Urinary bladder (tissue), 4 donors: ENCODE results near the gene CD47. TPM values are rescaled to one million over a fixed set of nuclear protein-coding genes. Genes with fewer than 3 reads are reported as not detected.

ENCODE experiments used
- DNase-seq: peaks from one replicate; pipeline ENCODE4 v3.0.0-alpha.2; 2015; ENCODE audit errors: extremely low spot score
- H3K27ac ChIP-seq: one replicate; pipeline ENCODE4 v1.5.1; 2013; ENCODE audit warnings: low read depth, mild to moderate bottlenecking, moderate library complexity
- H3K36me3 ChIP-seq: one replicate; pipeline ENCODE4 v1.6.1; 2013; ENCODE audit warnings: mild to moderate bottlenecking, moderate library complexity; ENCODE audit not compliant: insufficient read depth
- H3K4me1 ChIP-seq: one replicate; pipeline ENCODE4 v1.6.1; 2013; ENCODE audit warnings: mild to moderate bottlenecking, moderate library complexity; ENCODE audit not compliant: insufficient read depth
- H3K4me3 ChIP-seq: one replicate; pipeline ENCODE4 v1.5.1; 2013; ENCODE audit warnings: low read depth, low read length
- WGBS: extraction: QIAGEN DNeasy Blood & Tissue Kit; methylation state at CpG from one replicate; pipeline ENCODE4 v1.1.7; 2013; 5-methylcytosine and 5-hydroxymethylcytosine counted together
- polyA plus RNA-seq: library from polyadenylated mRNA; stranded (reverse); fragments of 200-250 nt; gene quantifications from one replicate; pipeline ENCODE4 v1.2.3, GENCODE V29; 2013
- total RNA-seq: library from RNA; depleted of rRNA; stranded (reverse); fragments of >200 nt; gene quantifications from one replicate; pipeline ENCODE4 v1.2.3, GENCODE V29; 2014
- donor health status: healthy with polysubstance abuse.
- donor health status: healthy.

The CD47 gene
- total and polyA plus RNA-seq, 2 donors = 39.2 to 155 TPM

- WGBS = 89% methylated on average over 4 of the region's 4 CpGs
- H3K27ac ChIP-seq = no peak overlapping the region
- H3K36me3 ChIP-seq = no peaks in the 10 kb centered on the region
- no peaks in the 10 kb centered on the region for H3K4me1 ChIP-seq
- no peak for DNase-seq
- no peak overlapping the region for H3K4me3 ChIP-seq
These were observed 34.3 kb upstream of the CD47 start for GRCh38 chr3:108125153-108125543.

GRCh38 chr3:108124337-108125152, 33.7 kb upstream of the CD47 start:
- no peak for DNase-seq
- H3K27ac ChIP-seq = no peak overlapping the region
- H3K4me3 ChIP-seq = no peak overlapping the region
- WGBS = 63% methylated on average over 10 of the region's 10 CpGs
- no peaks in the 10 kb centered on the region for H3K36me3 ChIP-seq
- H3K4me1 ChIP-seq = no peaks in the 10 kb centered on the region

DNA sequence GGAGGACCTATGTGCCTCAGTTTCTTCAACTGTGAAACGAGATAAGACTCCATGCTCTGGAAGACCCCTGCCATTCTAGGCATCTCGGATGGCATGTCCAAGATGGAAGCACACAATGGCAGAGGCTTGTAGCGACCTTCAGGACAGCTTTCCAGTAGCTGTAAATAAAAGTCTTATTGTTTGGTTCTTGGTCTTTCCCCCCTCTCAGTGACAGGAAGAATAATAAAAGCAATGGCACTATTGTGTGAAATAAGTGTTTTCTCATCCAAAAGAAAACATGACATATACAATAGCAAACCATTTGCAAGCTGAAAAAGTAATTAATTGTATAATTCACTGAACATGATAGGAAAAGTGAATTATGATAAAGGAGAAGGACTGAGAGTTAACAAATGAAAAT, 32.5 kb upstream of the CD47 start:
- H3K4me1 ChIP-seq = no peaks in the 10 kb centered on the region
- no peaks in the 10 kb centered on the region for H3K36me3 ChIP-seq
- no peak for DNase-seq
- H3K27ac ChIP-seq = no peak overlapping the region
- H3K4me3 ChIP-seq = no peak overlapping the region
- 85% methylated on average over 3 of the region's 3 CpGs for WGBS

DNA sequence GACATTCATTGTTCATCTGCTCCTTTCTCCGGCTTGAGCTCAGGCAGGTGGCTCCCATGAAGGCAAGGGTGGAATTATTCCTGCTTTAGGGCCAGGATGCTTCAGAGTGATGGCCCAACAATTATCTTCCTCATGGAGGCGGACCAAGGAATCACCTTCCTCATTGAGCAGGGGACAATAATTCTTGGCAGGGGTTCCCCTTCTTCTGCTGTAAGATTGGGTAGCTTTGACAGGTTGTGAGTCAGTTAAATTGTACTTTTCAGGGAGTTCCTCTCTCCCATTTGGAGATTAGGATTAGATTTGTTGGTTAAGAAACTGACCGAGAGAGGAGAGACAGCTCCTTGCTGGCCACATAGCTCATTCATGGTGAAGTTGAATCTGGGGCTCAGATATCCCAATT, 31.4 kb upstream of the CD47 start:
- no peak overlapping the region for H3K4me3 ChIP-seq
- H3K36me3 ChIP-seq = no peaks in the 10 kb centered on the region
- H3K4me1 ChIP-seq = no peaks in the 10 kb centered on the region
- H3K27ac ChIP-seq = no peak overlapping the region
- no peak for DNase-seq
- 85% methylated on average over 3 of the region's 3 CpGs for WGBS

GRCh38 chr3:108119398-108120104, 28.7 kb upstream of the CD47 start:
- H3K27ac ChIP-seq = no peak overlapping the region
- 96% methylated on average over 3 of the region's 3 CpGs for WGBS
- H3K4me3 ChIP-seq = no peak overlapping the region
- DNase-seq = no peak
- H3K4me1 ChIP-seq = no peaks in the 10 kb centered on the region
- H3K36me3 ChIP-seq = no peaks in the 10 kb centered on the region

- WGBS = 65% methylated on average over 6 of the region's 6 CpGs
- no peak overlapping the region for H3K27ac ChIP-seq
- H3K4me3 ChIP-seq = no peak overlapping the region
- no peak for DNase-seq
- H3K4me1 ChIP-seq = no peaks in the 10 kb centered on the region
- no peaks in the 10 kb centered on the region for H3K36me3 ChIP-seq
These were observed 27.4 kb upstream of the CD47 start for GRCh38 chr3:108118038-108118768.

DNA sequence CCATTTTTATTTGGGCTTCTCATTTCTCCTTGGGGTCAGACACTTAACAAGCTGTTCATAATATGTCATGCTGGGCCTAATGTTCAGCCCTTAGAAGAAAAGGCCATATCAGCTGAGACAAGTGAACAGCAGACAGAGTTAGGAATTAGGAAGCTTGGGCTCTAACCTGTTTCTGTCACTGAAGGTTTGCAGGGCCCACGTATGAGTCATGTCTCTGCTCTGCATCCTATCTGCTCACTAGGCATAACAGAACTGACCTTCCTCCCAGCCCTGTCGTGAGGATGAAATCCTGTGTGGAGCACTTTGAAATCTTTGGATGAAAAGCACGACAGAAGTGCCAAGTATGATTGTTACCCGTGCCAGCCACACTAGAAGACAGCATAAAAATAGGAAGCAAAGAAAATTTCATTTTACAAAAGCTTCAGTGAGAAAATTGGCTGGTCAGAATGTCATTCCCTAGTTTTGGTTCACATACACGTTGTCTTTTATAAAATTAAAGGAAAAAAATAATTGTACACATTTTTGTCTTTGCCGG, 26.5 kb upstream of the CD47 start:
- no peaks in the 10 kb centered on the region for H3K4me1 ChIP-seq
- H3K36me3 ChIP-seq = no peaks in the 10 kb centered on the region
- no peak overlapping the region for H3K4me3 ChIP-seq
- 52% methylated on average over 6 of the region's 6 CpGs for WGBS
- DNase-seq = no peak
- H3K27ac ChIP-seq = no peak overlapping the region

GRCh38 chr3:108114423-108115065, 23.7 kb upstream of the CD47 start:
- Histone ChIP-seq H3K4me3 (no peak overlapping the region), H3K27ac (no peak overlapping the region), H3K4me1 (no peaks in the 10 kb centered on the region), H3K36me3 (no peaks in the 10 kb centered on the region)
- DNase-seq = no peak
- WGBS = 52% methylated on average over 16 of the region's 16 CpGs

DNA sequence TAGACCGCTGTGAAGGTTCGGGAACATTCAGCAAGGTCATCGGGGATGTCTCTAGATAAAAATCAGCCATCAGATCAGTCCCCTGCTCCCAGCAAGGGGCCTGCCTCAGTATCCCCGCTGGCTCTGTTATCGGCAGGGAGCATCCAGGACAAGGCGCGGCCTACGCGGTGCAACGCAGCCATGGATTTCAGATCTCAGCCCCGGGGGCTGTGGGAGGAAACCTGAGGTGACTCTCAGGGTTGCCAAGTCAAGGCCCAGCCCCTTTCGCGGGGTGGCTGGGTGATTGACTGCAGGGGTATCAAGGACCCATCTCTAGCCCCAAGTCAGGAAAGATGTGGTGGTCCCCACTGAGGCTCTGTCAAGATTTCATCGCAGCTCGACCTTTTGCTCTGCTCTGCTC, 23.1 kb upstream of the CD47 start:
- no peak for DNase-seq
- 93% methylated on average over 15 of the region's 15 CpGs for WGBS
- no peaks in the 10 kb centered on the region for H3K36me3 ChIP-seq
- no peak overlapping the region for H3K27ac ChIP-seq
- no peaks in the 10 kb centered on the region for H3K4me1 ChIP-seq
- H3K4me3 ChIP-seq = no peak overlapping the region

- WGBS = 81% methylated on average over 3 of the region's 3 CpGs
- H3K4me3 ChIP-seq = no peak overlapping the region
- no peaks in the 10 kb centered on the region for H3K4me1 ChIP-seq
- H3K27ac ChIP-seq = no peak overlapping the region
- no peaks in the 10 kb centered on the region for H3K36me3 ChIP-seq
- DNase-seq = no peak
These were observed 20.1 kb upstream of the CD47 start for GRCh38 chr3:108110934-108111333.

- Histone ChIP-seq H3K36me3 (no peaks in the 10 kb centered on the region), H3K4me3 (no peak overlapping the region), H3K4me1 (no peaks in the 10 kb centered on the region), H3K27ac (no peak overlapping the region)
- WGBS = 86% methylated on average over 2 of the region's 2 CpGs
- no peak for DNase-seq
These were observed 17.6 kb upstream of the CD47 start for GRCh38 chr3:108108416-108108815.

- no peak for DNase-seq
- Histone ChIP-seq H3K4me1 (no peaks in the 10 kb centered on the region), H3K4me3 (no peak overlapping the region), H3K36me3 (no peaks in the 10 kb centered on the region), H3K27ac (no peak overlapping the region)
These were observed 15.6 kb upstream of the CD47 start for GRCh38 chr3:108106449-108106848.

DNA sequence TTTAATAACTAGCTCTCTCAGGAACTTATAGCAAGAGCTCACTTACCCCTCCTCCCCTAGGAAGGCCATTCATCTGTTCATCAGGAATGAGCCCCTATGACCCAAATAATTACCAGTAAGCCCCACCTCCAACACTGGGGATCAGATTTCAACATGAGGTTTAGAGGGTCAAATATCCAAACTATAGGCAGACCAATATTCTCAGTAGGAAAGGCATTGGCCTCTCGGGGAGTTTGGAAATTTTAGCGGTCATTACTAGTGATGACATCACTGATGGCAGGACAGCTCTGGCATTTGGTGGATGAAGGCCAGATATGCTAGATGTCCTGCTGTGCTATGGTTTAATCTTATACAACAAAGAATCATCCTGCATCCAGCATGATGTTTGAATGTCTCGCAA, 15.2 kb upstream of the CD47 start:
- Histone ChIP-seq H3K27ac (no peak overlapping the region), H3K4me3 (no peak overlapping the region), H3K4me1 (no peaks in the 10 kb centered on the region), H3K36me3 (no peaks in the 10 kb centered on the region)
- WGBS = 93% methylated on average over 3 of the region's 3 CpGs
- no peak for DNase-seq
